ENCODE data around the gene BEX1.
"Not testable (repeated sequence)": the region's sequence is repeated elsewhere in the genome, so short reads cannot be mapped to it uniquely, and the experiment has no call there.

BEX1 gene
- 0.35 to 0.48 reads per million in 2 donors for total RNA-seq

DNA sequence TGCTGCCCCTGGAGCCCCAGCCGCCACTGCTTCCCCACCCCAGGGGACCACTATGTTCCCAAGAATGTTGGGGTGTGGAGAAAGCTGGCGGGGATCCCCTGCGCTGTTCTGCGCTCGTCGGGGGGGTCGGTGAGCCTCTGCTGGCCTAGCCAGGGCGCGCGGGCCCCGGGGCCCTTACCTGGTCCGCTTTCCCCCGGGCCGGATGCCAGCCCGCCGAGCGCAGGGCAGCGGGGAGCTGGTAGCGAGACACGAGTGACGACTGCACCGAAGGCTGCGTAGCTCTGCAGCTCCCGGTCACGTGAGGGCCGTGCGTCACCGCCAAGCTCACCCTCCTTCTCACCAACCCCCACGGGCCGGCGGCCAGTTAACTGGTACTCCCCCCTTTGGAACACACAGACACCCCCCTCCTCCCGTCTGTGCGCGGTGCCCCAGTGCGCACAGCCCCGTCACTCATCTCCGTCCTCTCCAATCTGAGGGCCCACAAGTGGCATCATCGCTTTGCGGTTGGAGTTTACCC is at the start of gene BEX1:
BEX1 (minus strand) TSS at position 254 of the 517 bp plus-strand sequence. CDS start 897 bp downstream, outside the sequence.
- no peak for DNase-seq

DNA sequence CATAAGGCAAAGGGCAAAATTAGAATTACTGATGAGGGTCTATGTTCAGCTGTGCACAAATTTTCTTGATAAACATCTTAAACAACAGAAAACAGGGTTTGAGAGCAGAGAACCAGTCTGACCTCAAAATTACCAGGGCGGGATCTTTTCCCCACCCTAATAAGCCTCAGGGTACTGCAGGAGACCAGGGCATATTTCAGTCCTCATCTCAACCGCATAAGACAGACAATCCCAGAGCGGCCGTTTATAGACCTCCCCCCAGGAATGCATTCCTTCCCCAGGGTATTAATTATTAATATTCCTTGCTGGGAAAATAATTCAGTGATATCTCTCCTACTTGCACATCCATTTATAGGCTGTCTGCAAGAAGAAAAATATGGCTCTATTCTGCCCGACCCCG is 45.5 kb upstream of the BEX1 start:
- DNase-seq = not testable (repeated sequence)

DNA sequence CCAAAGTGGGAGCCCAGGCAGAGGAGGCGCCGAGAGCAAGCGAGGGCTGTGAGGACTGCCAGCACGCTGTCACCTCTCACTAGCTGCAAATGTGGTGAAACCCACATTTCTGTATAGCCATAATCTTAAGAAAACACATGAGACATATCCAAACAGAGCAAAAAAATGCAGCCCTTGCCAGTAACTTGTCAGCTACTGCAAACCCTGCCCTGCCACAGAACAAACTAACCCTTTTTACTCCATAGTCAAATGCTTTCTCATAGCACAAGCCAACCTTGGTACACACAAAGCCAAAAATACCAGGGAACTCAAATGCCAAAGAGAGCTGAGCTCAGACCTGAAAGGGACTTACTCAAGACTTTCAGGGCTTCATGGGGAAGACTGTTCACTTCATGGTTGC is 43.9 kb upstream of the BEX1 start:
- no peak for DNase-seq

DNA sequence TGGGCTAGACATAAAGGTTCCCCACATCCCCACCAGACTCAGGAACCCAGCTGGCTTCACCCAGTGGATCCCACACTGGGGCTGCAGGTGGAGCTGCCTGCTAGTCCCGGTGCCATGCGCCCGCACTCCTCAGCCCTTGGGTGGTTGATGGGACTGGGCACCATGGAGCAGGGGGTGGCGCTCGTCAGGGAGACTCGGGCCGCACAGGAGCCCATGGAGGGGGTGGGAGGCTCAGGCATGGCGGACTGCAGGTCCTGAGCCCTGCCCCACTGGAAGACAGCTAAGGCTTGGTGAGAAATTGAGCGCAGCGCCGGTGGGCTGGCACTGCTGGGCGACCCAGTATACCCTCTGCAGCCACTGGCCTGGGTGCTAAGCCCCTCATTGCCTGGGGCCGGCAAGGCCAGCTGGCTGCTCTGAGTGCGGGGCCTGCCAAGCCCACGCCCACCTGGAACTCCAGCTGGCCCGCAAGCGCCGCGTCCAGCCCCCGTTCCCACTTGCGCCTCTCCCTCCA is 43.3 kb upstream of the BEX1 start:
- DNase-seq = not testable (repeated sequence)

DNA sequence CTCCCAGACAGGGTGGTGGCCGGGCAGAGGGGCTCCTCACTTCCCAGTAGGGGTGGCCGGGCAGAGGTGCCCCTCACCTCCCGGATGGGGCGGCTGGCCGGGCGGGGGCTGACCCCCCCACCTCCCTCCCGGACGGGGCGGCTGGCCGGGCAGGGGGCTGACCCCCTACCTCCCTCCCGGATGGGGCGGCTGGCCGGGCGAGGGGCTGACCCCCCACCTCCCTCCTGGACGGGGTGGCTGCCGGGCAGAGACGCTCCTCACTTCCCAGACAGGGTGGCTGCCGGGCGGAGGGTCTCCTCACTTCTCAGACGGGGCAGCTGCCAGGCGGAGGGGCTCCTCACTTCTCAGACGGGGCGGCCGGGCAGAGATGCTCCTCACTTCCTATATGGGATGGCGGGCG is 40.4 kb upstream of the BEX1 start:
- DNase-seq = not testable (repeated sequence)

DNA sequence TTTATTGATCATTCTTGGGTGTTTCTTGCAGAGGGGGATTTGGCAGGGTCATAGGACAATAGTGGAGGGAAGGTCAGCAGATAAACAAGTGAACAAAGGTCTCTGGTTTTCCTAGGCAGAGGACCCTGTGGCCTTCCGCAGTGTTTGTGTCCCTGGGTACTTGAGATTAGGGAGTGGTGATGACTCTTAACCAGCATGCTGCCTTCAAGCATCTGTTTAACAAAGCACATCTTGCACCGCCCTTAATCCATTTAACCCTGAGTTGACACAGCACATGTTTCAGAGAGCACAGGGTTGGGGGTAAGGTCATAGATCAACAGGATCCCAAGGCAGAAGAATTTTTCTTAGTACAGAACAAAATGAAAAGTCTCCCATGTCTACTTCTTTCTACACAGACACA is 39.9 kb upstream of the BEX1 start:
- not testable (repeated sequence) for DNase-seq

DNA sequence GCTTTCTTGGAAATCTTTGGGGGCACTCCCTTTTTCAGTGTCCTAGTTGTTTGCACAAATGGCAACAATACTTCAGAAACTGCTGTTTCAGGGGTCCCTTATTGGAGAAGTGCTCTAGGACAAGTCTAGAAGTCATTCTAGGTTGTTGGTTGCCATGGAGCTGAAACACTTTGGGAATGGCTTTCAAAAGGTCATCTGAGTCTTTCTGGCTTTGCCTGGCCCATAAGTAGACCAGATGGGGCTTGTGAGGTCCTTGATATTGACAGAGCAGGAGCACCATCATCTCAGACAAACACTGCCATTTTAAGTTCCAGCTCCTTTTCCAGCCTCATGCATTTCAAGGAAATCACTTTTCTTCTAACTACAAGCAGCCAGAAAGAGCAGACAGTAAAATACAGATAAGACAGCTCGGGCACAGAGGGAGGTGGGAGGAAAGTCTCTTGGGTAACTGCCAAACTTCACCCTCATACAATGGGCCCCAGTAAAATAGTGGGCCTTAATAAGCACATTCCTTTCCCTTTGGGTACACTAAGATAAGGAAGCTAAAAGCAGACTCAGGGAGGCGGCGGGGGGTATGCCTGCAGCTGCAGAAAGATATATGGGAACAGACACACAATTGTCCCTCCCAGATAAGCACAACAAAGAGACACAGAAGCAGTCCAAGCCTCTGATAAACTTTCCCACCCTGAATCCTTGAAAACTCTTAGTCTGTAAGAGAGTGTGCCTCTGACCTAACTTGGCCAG is 37.5 kb upstream of the BEX1 start:
- no peak for DNase-seq

DNA sequence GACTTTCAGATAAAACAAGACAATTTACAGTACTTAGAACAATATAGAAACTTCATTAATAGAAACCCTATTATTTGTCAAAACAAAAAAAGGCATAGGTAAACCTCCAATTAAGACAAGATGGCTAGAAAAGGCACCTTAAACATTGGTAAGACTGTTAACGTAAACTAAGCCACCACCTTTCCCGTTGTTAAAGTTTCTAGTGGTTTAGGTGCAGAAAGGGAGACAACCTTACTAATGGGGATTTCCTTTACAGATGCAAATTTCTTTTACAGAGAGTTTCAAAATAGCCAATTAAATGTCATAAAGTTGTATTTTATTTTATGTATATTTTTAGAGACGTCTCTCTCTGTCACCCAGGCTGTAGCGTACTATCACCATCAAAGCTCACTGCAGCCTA is 36.5 kb upstream of the BEX1 start:
- DNase-seq = no peak

DNA sequence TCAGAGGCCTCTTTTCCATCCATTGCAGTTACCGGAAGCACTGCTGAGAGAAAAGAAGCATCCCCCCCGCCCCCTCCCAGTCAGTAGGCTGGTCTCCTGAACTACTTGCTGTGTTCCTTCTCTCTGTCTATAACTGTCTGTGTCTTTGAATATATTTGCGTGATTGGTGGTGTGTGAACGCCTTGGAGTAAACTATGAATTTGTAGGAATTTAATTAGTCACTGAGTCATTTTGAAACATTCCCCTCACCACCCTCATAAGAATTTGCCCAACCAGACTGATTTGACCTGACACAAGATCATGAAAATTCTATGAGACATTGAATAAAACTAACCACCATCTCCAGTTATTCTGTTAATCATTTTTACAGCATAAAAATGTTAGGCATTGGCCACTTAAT is 35.7 kb upstream of the BEX1 start:
- DNase-seq = no peak

DNA sequence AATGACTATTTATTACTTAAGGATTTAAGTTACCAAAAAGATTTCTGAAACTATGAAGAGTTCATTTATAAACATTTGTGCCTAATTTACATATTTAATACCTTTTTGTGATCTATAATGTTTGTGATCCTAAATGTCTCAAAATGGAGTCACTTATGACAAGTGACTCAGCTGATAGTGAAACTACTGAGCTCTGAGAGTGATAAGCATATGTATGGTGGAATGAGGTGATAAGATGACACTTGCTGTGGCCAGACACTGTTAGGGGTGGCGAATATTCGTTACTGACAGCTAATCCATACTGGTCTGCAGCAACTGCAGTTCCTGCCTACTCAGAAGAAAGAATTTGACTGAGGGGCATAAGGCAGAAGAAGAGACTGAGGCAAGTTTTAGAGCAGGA is 34.5 kb upstream of the BEX1 start:
- no peak for DNase-seq

DNA sequence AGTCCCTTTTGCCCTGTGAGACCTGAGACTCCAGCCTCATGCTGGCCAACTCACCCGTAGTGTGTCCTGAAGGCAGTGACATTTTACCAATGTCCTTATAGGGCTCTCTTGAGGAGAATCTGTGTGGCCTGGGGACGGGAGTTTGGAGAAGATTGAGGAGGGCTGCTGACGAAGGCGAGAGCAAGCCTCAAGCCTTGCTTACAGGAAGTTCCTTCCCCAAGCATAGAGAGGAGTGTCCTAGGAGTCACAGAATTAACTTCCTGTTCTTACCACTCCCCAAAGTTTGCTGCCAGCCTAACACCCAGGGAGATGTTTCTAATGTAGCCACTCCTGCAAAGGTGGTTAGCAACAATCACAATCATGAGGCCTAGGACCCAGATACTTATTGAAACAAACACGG is 29.0 kb upstream of the BEX1 start, which contains the start of gene NXF3:
NXF3 (minus strand) TSS at position 202 of the 400 bp plus-strand sequence; CDS start at position 82, 120 bp downstream.
- DNase-seq = no peak

DNA sequence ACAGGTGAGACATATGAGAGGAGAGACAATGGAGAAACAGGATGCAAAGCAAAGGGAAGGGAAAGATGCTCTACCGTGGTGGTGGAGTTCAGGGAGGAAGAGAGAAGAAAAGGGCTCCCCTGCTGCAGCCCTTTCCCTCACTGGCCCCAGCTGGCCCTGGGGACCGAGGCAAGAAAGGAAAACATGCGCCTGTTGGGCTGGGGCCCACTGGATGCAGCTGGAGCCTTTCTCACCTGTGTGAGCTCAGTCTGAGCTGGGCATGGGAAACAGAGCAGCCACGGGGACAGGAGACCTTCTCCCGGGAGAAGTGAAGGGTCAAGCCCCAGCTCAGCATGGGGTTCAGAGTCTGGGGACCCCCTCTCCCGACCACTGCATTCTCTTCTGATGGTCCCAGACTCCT is 17.1 kb upstream of the BEX1 start:
- no peak for DNase-seq

DNA sequence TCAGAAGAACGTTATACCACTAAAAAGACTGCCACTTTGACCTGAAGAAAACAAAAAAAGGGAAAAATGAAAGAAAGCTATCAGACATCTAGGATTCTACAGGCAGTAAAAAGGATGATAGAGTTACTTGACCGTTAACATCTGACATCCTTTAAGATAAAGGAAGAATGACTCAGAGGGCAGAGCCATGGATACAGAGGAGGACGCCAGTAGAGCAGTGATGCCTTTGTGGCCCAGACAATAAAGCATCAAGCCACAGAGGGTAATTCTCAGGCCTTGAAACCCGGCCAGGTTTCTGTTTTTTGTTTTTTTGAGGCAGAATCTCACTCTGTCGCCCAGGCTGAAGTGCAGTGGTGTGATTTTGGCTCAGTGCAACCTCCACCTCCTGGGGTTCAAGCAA is 9.5 kb upstream of the BEX1 start:
- no peak for DNase-seq

DNA sequence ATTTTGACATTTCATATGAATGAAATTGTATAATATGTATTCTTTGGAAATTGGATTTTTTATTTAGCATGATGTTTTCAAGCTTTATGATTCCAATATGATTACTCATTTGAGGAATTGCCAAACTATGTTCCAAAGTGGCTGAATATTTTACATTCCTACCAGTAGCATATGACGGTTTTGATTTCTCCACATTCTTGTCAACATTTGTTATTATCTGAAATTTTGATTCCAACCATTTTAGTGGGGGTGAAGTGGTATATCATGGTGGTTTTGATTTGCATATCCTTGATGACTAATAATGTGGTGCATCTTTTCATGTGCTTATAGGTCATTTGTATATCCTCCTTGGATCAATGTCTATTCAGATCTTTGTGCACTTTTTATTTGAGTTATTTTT is 2.6 kb upstream of the BEX1 start:
- DNase-seq = no peak

DNA sequence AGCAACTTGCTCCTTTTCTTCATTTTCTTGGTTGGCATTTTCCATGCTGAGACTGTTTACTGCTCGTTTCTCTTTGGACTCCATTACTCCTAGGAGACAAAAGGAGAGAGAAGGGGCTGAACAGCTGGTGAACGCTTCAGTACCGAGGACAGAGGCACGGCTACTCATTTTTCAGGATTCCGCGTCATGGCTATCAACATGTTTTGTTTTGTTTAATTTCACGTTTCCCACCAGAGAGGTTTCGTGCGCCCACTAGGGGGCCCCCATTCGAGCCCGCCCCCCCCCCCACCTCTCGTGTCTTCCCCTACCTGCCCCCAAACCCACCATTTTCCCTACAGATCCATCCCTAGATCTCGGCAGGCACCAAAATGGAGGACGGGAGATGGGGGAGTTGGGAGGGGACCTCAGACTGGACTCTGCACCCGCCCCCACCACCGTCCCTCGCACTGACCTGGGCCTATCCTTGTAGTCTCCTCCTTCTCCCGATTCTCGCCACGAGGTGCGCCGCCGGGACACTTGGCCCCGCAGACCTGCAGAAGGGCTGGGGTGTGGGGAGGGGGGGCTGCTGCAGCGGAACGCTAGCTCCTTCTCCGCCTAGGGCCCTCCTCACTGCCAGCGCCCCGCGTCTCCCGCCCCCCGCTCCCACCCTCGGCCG is 653 bp downstream of the BEX1 start:
- DNase-seq = no peak

DNA sequence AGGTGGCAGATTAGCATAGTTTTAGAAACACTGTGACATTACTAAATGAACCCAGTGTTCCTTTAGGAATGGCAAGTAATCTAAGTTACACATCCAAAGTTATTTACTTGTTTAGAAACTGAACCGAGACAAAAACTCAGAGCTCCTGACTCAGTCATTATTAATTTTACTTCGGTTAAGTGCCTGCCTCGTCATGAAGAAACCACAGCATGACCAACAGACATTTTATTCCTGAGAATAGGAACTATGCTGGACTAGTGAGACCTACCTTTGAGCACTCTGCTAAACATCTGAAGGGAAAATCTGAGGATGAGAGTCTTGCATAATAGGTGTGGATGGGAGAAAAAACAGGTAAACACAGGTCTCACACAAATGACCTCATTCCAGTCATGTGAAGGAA is 2.5 kb downstream of the BEX1 start:
- DNase-seq = no peak

DNA sequence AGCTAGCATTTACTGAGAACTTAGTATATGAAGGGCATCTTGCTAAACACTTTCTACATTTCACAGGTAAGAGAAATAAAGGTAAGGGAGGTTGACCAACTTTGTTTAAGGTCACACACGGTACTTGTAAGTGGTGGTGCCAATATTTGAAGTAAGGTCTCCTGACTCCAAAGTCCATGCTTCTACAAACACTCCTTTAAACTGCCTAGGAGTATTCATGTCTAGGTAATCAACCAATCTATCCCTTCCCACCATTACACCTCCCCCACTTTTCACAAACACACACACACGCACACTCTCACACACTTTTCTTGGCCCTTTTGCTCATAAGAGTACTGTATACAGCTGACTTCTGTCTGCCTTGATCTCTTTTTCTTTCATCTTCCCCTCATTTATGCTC is 7.1 kb downstream of the BEX1 start:
- DNase-seq = no peak

DNA sequence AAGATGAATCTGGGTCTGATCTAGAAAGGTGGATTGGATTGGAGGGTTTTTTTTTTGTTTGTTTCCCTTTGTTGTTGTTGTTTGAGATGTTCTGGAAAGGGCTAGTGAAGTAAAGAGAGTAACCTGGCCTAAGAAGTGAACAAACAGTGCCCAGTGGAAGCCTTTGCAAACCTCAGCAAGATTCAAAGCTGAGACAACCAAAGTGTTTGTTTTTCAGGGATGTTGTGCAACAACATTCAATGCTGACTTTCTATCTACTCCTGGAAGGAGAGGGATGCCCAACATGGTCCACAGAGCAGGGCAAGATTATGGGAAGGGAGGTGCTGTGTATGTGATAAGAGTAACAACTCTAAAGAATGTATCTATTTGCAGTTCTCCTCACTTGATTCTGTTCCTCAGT is 11.3 kb downstream of the BEX1 start:
- DNase-seq = no peak

DNA sequence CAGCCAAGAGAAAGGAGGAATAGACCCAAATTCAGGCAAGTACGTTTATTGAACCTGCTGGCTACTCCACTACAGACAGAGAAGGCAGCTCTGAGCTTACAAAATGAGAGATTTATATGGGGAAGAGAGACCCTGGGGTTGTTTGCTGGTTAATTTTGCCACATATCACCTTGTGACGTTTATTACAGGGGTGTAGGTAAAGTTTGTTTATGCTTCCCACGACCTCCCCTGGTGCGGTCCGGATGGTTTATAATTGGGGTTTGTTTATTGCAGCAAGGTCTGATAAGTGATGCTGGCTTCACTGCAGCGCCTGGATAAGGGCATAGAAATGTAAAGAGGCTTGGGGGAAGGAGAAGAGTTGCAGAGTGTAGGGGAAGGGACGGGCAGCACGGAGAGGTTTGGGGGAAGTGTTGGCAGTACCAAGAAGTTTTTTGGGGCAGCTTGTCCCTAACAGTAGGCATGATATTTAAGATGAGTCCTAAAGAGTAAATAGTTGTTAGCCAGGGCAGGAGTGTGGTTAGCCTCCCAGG is 12.6 kb downstream of the BEX1 start:
- DNase-seq = no peak

DNA sequence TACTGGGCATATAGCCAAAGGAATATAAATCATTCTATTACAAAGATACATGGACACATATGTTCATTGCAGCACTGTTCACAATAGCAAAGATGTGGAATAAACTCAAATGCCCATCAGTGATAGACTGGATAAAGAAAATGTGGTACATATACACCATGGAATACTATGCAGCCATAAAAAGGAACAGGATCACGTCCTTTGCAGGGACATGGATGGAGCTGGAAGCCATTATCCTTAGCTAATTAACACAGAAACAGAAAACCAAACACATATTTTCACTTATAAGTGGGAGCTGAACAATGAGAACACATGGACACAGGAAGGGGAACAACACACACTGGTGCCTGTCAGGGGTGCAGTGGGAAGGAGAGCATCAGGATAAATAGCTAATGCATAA is 30.6 kb downstream of the BEX1 start:
- not testable (repeated sequence) for DNase-seq

DNA sequence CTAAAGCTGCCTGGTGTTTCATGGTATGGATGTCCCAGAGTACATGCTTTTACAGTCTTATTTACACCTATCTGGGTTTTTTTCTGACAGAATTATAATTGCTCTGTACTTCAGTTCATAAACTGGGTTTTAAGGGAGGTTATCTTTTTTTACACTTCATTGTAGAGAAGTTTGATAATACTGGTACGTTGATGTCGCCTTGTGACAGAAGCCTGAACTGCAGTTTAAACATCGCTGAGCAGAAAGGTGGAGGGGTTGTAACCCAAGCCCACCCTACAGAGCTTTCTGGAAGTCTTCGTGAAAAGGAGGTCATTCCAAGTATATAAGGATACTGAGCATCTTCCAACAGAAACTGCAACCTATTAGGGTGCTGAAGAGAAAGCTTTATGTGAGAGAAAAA is 46.4 kb downstream of the BEX1 start:
- DNase-seq = no peak

DNA sequence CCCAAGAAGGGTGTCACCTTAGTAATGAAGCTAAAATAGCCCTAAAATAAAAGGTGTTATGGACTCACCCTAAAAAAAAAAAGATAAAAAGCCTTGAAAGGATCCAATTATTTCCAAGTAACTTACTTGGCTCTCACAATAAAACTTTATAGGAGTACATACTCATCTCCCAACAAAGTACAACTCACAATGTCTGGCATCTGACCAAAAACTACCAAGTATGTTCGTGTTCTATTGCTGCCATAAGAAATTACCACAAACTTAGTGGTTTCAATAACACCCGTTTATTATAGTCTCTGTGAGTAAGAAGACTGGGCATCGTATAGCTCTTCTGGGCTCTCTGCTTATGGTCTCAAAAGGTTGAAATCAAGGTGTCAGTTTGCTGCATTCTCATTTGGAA is 51.0 kb downstream of the BEX1 start:
- no peak for DNase-seq
